ENCODE data around the gene GIPC1. TPM values are rescaled to one million over a fixed set of nuclear protein-coding genes. Genes with fewer than 3 reads are reported as not detected.

Gene GIPC1
- total RNA-seq, 1 experiment from 2014 or later = 103 TPM

GRCh38 chr19:14512406-14512961 lies 16.6 kb upstream of the GIPC1 start:
- ChIA-PET CTCF (no interaction called here), RAD21 (ENCODE audit: low non-redundant PET in 1 of 2, low total read pairs in 2 of 2, uncharacterized antibody in 2 of 2, unreplicated experiment in 2 of 2) (no interaction called here), POLR2A (interaction anchor here (1.0 to 2.3 kb wide), 4 partner anchors 8 to 265 kb away, joined by 3 to 11 read pairs (median 4); partner anchors contain the start of gene GIPC1)
- H3K27me3 ChIP-seq (ENCODE audit: insufficient read depth, low read length) = no peaks in the 10 kb centered on the region
- H3K27ac ChIP-seq (ENCODE audit: low read depth, low read length) = 0 out of 2 replicates have a peak overlapping the region, but pooled peaks have one; percentile 21
- no peaks in the 10 kb centered on the region for H3K9me3 ChIP-seq (ENCODE audit: control insufficient read depth in 1 of 2, insufficient read depth in 1 of 2, low read depth in 1 of 2, low read length in 2 of 2)
- H3K9me2 ChIP-seq (ENCODE audit: insufficient read depth) = no peaks in the 10 kb centered on the region
- no peak overlapping the region for H3K9ac ChIP-seq (ENCODE audit: low read length)
- peaks cover 37% of the 10 kb centered on the region for H3K79me2 ChIP-seq (ENCODE audit: insufficient read depth, low read length)
- peaks cover 36% of the 10 kb centered on the region; the same call in 1 of the 2 replicates for H4K20me1 ChIP-seq (ENCODE audit: insufficient read depth)
- H3K4me3 ChIP-seq (replicated peaks in 1 of 2; ENCODE audit: low read depth in 1 of 2, low read length in 2 of 2) = no peak overlapping the region
- peaks cover 7 to 30% of the 10 kb centered on the region in 2 experiments; a peak in 3 of 4 replicates for H3K36me3 ChIP-seq (ENCODE audit: control insufficient read depth in 1 of 2, insufficient read depth in 2 of 2, low read length in 2 of 2)
- H3K4me2 ChIP-seq (ENCODE audit: low read length) = no peak overlapping the region
- ATAC-seq (no peak), DNase-seq (ENCODE audit: low read depth, low spot score) (no peak)
- no peak overlapping the region for H2AFZ ChIP-seq (ENCODE audit: low read depth, low read length, poor library complexity, severe bottlenecking)
- TF ChIP-seq ZNF274 (IDR thresholded peaks at IDR 0.05; ENCODE audit: low read depth, low read length) = no peak
- TF ChIP-seq SRF (IDR thresholded peaks at IDR 0.05; ENCODE audit: low read depth) = no peak
- TF ChIP-seq SP1 (IDR thresholded peaks at IDR 0.05; ENCODE audit: low read depth) = no peak
- TF ChIP-seq ZBTB33 (IDR thresholded peaks at IDR 0.05; ENCODE audit: extremely low read depth, insufficient replicate concordance, low read length) = no peak
- no peak for TF ChIP-seq EZH2phosphoT487 (IDR thresholded peaks at IDR 0.05; ENCODE audit: borderline replicate concordance)
- no peak for TF ChIP-seq ELF1 (IDR thresholded peaks at IDR 0.05; ENCODE audit: borderline replicate concordance, low read depth)
- TF ChIP-seq CBX3 (IDR thresholded peaks at IDR 0.05; ENCODE audit: low read depth) = no peak
- TF ChIP-seq FOSL1 (IDR thresholded peaks at IDR 0.05; ENCODE audit: low read depth) = no peak
- TF ChIP-seq RAD21 (IDR thresholded peaks at IDR 0.05; ENCODE audit: low read depth) = no peak
- TF ChIP-seq JUND (IDR thresholded peaks at IDR 0.05) = no peak
- TF ChIP-seq POLR2A (IDR thresholded peaks at IDR 0.05; ENCODE audit: borderline replicate concordance, extremely low read depth, insufficient read depth, insufficient read length) = no peak
- BruUV-seq (replicated peaks) = no TSS peak
- intact Hi-C loops (cut with micrococcal nuclease) = no loop called here
- peaks cover 59 to 93% of the 10 kb centered on the region in 2 experiments for H3K4me1 ChIP-seq (ENCODE audit: control insufficient read depth in 1 of 2, insufficient read depth in 2 of 2, low read length in 2 of 2)

All from HCT116 (cell line).